KMS-11 (cell line): Measurements from ENCODE around the gene ZC3HAV1.

Experiments
- H2AFZ ChIP-seq: fragments of 200-600 bp; sonication (generic); 2 replicates; pipeline ENCODE4 v1.6.1; 2016; ENCODE audit warnings: antibody characterized with exemption, mixed run types, low read depth
- H3K27ac ChIP-seq: fragments of 200-600 bp; sonication (generic); 2 replicates; pipeline ENCODE4 v1.6.1; 2016; ENCODE audit warnings: mild to moderate bottlenecking, mixed run types
- H3K27me3 ChIP-seq: fragments of 200-600 bp; sonication (generic); 2 replicates; pipeline ENCODE4 v1.6.1; 2017; ENCODE audit warnings: mild to moderate bottlenecking, low read depth, mixed run types, moderate library complexity; ENCODE audit not compliant: insufficient read depth
- H3K36me3 ChIP-seq: fragments of 200-600 bp; sonication (generic); 2 replicates; pipeline ENCODE4 v1.6.1; 2017; ENCODE audit warnings: mild to moderate bottlenecking, mixed run types; ENCODE audit not compliant: insufficient read depth
- H3K4me1 ChIP-seq: fragments of 200-600 bp; sonication (generic); 2 replicates; pipeline ENCODE4 v1.6.1; 2016; ENCODE audit warnings: mild to moderate bottlenecking, low read depth, mixed run types; ENCODE audit not compliant: poor library complexity, severe bottlenecking
- H3K4me2 ChIP-seq: fragments of 200-600 bp; sonication (generic); 2 replicates; pipeline ENCODE4 v1.7.0; 2016; ENCODE audit warnings: mild to moderate bottlenecking, mixed run types
- H3K4me3 ChIP-seq: fragments of 200-600 bp; sonication (generic); IDR thresholded peaks from 2 replicates; pipeline ENCODE4 v1.6.1; 2017; ENCODE audit warnings: low read depth, low read length, mixed read lengths; ENCODE audit not compliant: insufficient read depth
- H3K79me2 ChIP-seq: fragments of 200-600 bp; sonication (generic); 2 replicates; pipeline ENCODE4 v1.6.1; 2016; ENCODE audit warnings: low read depth, mixed run types; ENCODE audit not compliant: insufficient read depth
- H3K9ac ChIP-seq: fragments of 200-600 bp; sonication (generic); 2 replicates; pipeline ENCODE4 v1.6.1; 2016; ENCODE audit warnings: mild to moderate bottlenecking, mixed run types
- H4K20me1 ChIP-seq: fragments of 200-600 bp; sonication (generic); 2 replicates; pipeline ENCODE4 v1.6.1; 2016; ENCODE audit warnings: mild to moderate bottlenecking, mixed run types; ENCODE audit not compliant: insufficient read depth
- TF ChIP-seq, protein P1 (sequence below): fragments of 200-600 bp; sonication (generic); conservative IDR thresholded peaks from 2 replicates; pipeline ENCODE4 v1.6.1; 2017; ENCODE audit warnings: low read depth, mild to moderate bottlenecking, antibody characterized with exemption, low read length, moderate library complexity, mixed read lengths

Gene ZC3HAV1

DNA sequence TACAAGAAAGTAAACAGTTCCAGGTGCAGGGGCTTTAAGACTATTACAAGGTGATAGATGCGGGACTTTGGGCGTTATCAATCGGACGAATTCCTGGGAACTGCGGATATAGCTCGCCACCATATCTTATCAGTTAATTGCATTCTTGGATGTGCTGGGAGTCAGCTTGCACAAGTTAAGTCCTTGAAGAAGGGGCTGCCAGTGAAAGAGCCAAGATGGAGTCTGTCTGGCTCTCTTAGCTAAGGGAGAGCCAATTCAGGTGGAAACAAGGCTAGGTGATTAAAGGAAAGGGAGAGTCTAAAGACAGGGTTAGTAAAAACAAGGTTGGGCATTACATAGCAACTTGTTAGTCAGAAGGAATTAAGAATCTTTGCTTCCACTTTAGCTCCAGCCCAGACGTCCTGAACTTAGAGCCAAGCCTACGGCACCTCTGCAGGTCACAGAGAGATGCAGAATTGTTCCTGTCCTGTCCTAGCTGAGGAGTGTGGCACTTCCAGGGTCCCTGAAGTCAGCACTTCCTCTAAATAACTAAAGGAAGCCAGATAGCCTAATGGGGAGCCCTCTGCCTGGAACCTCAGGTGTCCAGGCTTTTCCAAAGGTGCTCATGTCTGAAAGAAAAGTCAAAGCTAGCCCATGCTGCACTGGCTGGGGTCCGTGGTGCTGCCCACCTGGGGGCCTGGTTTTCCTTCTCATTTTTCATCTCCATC, 17.3 kb downstream of the ZC3HAV1 start:
- Histone ChIP-seq H3K36me3 (no peaks in the 10 kb centered on the region; the same call in 1 of the 2 replicates), H2AFZ (no peak overlapping the region), H3K4me2 (no peak overlapping the region), H3K27me3 (no peaks in the 10 kb centered on the region), H3K9ac (no peak overlapping the region), H4K20me1 (no peaks in the 10 kb centered on the region), H3K4me1 (no peaks in the 10 kb centered on the region), H3K27ac (no peak overlapping the region), H3K79me2 (peaks cover 18% of the 10 kb centered on the region; the same call in 1 of the 2 replicates), H3K4me3 (no peak overlapping the region)
- TF ChIP-seq, protein P1, sequence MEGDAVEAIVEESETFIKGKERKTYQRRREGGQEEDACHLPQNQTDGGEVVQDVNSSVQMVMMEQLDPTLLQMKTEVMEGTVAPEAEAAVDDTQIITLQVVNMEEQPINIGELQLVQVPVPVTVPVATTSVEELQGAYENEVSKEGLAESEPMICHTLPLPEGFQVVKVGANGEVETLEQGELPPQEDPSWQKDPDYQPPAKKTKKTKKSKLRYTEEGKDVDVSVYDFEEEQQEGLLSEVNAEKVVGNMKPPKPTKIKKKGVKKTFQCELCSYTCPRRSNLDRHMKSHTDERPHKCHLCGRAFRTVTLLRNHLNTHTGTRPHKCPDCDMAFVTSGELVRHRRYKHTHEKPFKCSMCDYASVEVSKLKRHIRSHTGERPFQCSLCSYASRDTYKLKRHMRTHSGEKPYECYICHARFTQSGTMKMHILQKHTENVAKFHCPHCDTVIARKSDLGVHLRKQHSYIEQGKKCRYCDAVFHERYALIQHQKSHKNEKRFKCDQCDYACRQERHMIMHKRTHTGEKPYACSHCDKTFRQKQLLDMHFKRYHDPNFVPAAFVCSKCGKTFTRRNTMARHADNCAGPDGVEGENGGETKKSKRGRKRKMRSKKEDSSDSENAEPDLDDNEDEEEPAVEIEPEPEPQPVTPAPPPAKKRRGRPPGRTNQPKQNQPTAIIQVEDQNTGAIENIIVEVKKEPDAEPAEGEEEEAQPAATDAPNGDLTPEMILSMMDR: no peak

DNA sequence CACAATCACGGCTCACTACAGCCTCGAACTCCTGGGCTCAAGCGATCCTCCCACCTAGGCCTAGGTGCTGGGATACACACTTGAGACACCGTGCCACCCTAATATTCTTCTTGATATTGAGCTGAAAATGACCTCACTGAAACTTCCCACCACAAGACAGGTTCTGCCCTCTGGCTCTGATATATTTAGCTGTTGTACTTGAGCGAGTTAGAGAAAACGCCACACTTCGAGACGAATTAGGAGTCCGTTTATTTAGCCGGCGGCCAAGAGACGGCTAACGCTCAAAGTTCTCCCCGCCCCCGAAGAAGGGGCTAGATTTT, 17.9 kb downstream of the ZC3HAV1 start:
- Histone ChIP-seq H3K9ac (no peak overlapping the region), H3K4me3 (no peak overlapping the region), H3K4me1 (no peaks in the 10 kb centered on the region), H3K27me3 (no peaks in the 10 kb centered on the region), H3K4me2 (no peak overlapping the region), H3K79me2 (peaks cover 18% of the 10 kb centered on the region; the same call in 1 of the 2 replicates), H3K36me3 (peaks cover 2% of the 10 kb centered on the region; the same call in 1 of the 2 replicates), H4K20me1 (no peaks in the 10 kb centered on the region), H2AFZ (no peak overlapping the region), H3K27ac (no peak overlapping the region)
- TF ChIP-seq, protein P1: no peak

DNA sequence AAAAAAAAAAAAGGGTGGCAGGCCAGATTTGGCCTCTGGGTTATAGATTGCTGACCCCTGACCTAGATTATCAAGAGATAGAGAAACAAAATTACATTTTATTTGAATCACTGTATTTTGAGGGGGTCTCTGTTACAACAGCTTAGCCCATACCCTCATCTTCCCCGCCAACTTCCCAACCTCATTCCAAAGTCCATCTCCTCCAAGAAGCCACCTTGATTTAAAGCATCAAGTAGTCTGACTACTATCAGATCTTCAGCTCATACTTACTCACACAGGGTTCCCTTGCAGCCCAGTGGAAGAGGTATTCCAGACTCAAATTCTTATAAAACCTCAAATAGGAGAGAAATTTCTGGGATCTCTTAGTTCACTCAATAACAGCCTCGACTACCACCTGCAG, 20.4 kb downstream of the ZC3HAV1 start:
- no peak overlapping the region for H3K4me2 ChIP-seq
- H3K36me3 ChIP-seq: peaks cover 3% of the 10 kb centered on the region; the same call in 1 of the 2 replicates
- H3K4me3 ChIP-seq: no peak overlapping the region
- TF ChIP-seq, protein P1: no peak
- no peak overlapping the region for H2AFZ ChIP-seq
- no peak overlapping the region for H3K27ac ChIP-seq
- H3K79me2 ChIP-seq: peaks cover 8% of the 10 kb centered on the region; the same call in 1 of the 2 replicates
- no peak overlapping the region for H3K9ac ChIP-seq
- no peaks in the 10 kb centered on the region for H3K4me1 ChIP-seq
- H4K20me1 ChIP-seq: no peaks in the 10 kb centered on the region
- H3K27me3 ChIP-seq: no peaks in the 10 kb centered on the region

DNA sequence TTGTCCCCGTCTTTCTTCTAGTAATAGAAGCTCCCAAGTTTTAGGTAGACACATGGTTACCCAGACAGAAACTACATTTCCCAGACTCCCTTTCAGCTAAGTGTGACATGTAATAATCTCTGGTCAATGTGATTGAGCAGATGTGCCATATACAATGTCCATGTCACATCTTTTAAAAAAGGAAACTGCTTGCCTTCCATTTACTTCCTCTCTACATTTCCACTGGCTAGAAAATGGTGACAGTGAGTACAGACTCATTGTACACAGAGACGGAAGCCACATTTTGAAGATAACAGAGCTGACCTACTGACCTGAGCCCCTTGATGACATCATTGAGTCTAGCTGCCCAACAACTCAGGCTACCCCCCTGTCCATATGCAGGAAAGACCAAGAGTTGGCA, 21.3 kb downstream of the ZC3HAV1 start:
- Histone ChIP-seq H3K4me1 (no peaks in the 10 kb centered on the region), H3K79me2 (peaks cover 4% of the 10 kb centered on the region; the same call in 1 of the 2 replicates), H3K27me3 (no peaks in the 10 kb centered on the region), H3K36me3 (peaks cover 4% of the 10 kb centered on the region; the same call in 1 of the 2 replicates), H2AFZ (no peak overlapping the region), H3K4me3 (no peak overlapping the region), H3K4me2 (no peak overlapping the region), H3K27ac (no peak overlapping the region), H4K20me1 (no peaks in the 10 kb centered on the region), H3K9ac (no peak overlapping the region)
- TF ChIP-seq, protein P1: no peak
